Measurements from ENCODE around the gene TUBA3D. TPM values are rescaled to one million over a fixed set of nuclear protein-coding genes. Genes with fewer than 3 reads are reported as not detected.

Gene TUBA3D
- total and polyA plus RNA-seq, 2 of the 13 experiments (the other 11 are each of a cell fraction or from before 2014, with no cell fraction given): not detected

- TF ChIP-seq IRF1 (CRISPR knock-in tag; IDR thresholded peaks at IDR 0.05; ENCODE audit: low read depth): no peak
- peak; percentile 29 for TF ChIP-seq ZNF407 (CRISPR knock-in tag; IDR thresholded peaks at IDR 0.05; ENCODE audit: not compliant biosample characterization)
- peak; percentile 47 for TF ChIP-seq ARNT2 (CRISPR knock-in tag; IDR thresholded peaks at IDR 0.05; ENCODE audit: low read depth)
- peak; percentile 74; the same call in 1 of the 2 replicates for TF ChIP-seq ZNF232 (CRISPR knock-in tag; IDR thresholded peaks at IDR 0.05; ENCODE audit: borderline replicate concordance)
- 0 out of 2 replicates have a peak, but pooled peaks have one; percentile 40 for TF ChIP-seq GFI1 (CRISPR knock-in tag; IDR thresholded peaks at IDR 0.05; ENCODE audit: borderline replicate concordance)
- peak; percentile 85 for TF ChIP-seq SALL1 (CRISPR knock-in tag; IDR thresholded peaks at IDR 0.05)
- TF ChIP-seq ZKSCAN1 (IDR thresholded peaks at IDR 0.05; ENCODE audit: low read length): no peak
- peak; percentile 89 for TF ChIP-seq ZSCAN25 (CRISPR knock-in tag; IDR thresholded peaks at IDR 0.05)
- peak; percentile 77; the same call in 1 of the 2 replicates for TF ChIP-seq ZNF235 (CRISPR knock-in tag; IDR thresholded peaks at IDR 0.05; ENCODE audit: borderline replicate concordance)
- peak; percentile 60; the same call in 1 of the 2 replicates for TF ChIP-seq KDM1A (CRISPR knock-in tag; IDR thresholded peaks at IDR 0.05)
- peak; percentile 94 for TF ChIP-seq ZNF607 (CRISPR knock-in tag; IDR thresholded peaks at IDR 0.05; ENCODE audit: borderline replicate concordance)
- no peak for TF ChIP-seq ZNF20 (CRISPR knock-in tag; IDR thresholded peaks at IDR 0.05)
- peak; percentile 8; the same call in 1 of the 2 replicates for TF ChIP-seq ZNF121 (CRISPR knock-in tag; IDR thresholded peaks at IDR 0.05)
- TF ChIP-seq CHCHD3 (CRISPR knock-in tag; IDR thresholded peaks at IDR 0.05): peak; percentile 62; the same call in 1 of the 2 replicates
- TF ChIP-seq HNF1A (IDR thresholded peaks at IDR 0.05; ENCODE audit: low read depth): peak; percentile 38; the same call in 1 of the 2 replicates
- no peak for TF ChIP-seq HNF1A (CRISPR knock-in tag; IDR thresholded peaks at IDR 0.05; ENCODE audit: borderline replicate concordance)
Observed at GRCh38 chr2:131492418-131493198, 16.7 kb downstream of the TUBA3D start (continued).

All from HepG2 (cell line).